DND-41 (cell line): Measurements from ENCODE around the gene TLE4.

Experiments
- EZH2 ChIP-seq: IDR thresholded peaks from 3 replicates; pipeline ENCODE4 v1.6.1; 2012; ENCODE audit warnings: borderline replicate concordance, low read depth, mild to moderate bottlenecking, moderate library complexity, low read length, inconsistent platforms; ENCODE audit not compliant: severe bottlenecking
- TF ChIP-seq, protein P1 (sequence below): IDR thresholded peaks from 2 replicates; pipeline ENCODE4 v1.5.1; 2012; ENCODE audit warnings: borderline replicate concordance, low read length, moderate library complexity, mild to moderate bottlenecking; ENCODE audit not compliant: poor library complexity, severe bottlenecking; ENCODE audit errors: extremely low read depth

- TF ChIP-seq, protein P1, sequence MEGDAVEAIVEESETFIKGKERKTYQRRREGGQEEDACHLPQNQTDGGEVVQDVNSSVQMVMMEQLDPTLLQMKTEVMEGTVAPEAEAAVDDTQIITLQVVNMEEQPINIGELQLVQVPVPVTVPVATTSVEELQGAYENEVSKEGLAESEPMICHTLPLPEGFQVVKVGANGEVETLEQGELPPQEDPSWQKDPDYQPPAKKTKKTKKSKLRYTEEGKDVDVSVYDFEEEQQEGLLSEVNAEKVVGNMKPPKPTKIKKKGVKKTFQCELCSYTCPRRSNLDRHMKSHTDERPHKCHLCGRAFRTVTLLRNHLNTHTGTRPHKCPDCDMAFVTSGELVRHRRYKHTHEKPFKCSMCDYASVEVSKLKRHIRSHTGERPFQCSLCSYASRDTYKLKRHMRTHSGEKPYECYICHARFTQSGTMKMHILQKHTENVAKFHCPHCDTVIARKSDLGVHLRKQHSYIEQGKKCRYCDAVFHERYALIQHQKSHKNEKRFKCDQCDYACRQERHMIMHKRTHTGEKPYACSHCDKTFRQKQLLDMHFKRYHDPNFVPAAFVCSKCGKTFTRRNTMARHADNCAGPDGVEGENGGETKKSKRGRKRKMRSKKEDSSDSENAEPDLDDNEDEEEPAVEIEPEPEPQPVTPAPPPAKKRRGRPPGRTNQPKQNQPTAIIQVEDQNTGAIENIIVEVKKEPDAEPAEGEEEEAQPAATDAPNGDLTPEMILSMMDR: no peak
- TF ChIP-seq EZH2: no peak
These were observed 95.4 kb downstream of the TLE4 start for GRCh38 chr9:79667120-79667519.
